Activated gamma-delta T cell treated with Interleukin-2 at 50 U/mL for 16 hours (primary cell): Measurements from ENCODE around the gene PKN1.
"Not testable (repeated sequence)": the region's sequence is repeated elsewhere in the genome, so short reads cannot be mapped to it uniquely, and the experiment has no call there.

Source experiments
- DNase-seq: peaks from one replicate; pipeline ENCODE4 v3.0.0-alpha.2; 2020

PKN1 gene

DNA sequence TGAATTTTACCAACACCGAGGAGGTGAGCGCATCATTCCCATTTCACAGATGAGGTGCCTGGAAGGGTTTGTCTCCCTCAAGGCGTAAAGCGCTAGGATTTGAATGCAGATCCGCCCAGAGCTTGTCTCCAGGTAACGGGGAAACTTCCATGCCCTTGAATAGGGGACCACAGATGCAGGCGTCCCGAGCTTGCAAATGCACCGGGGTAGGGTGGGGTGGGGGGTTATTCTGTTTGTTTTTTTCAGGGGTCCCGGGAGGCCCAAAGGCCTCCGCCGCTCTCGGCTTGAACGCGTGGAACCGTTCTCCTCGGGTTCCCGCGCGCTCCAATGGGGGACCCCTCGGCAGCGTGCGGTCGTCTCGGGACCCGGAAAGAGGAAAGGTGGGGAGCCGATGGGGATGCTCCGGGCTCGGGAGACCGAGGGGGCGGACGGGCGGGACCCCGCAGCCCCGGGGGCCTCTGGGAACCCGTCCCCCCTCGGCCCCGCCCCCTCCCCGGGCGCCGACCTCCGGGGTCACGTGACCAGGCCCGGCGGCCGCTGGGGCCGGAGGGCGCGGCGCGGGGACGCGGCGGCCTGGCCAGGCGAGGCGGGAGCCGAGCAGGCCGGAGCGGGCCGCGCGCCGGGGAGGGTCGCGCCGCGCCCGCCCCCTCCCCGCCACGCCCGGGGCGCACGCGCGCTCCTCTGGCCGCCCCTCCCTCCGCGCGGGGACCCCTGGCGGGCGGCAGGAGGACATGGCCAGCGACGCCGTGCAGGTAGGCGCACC is at the start of gene PKN1:
PKN1 (plus strand) TSS at position 516 of the 763 bp plus-strand sequence; CDS start at position 732, 216 bp downstream.
- peak; percentile 44 for DNase-seq

DNA sequence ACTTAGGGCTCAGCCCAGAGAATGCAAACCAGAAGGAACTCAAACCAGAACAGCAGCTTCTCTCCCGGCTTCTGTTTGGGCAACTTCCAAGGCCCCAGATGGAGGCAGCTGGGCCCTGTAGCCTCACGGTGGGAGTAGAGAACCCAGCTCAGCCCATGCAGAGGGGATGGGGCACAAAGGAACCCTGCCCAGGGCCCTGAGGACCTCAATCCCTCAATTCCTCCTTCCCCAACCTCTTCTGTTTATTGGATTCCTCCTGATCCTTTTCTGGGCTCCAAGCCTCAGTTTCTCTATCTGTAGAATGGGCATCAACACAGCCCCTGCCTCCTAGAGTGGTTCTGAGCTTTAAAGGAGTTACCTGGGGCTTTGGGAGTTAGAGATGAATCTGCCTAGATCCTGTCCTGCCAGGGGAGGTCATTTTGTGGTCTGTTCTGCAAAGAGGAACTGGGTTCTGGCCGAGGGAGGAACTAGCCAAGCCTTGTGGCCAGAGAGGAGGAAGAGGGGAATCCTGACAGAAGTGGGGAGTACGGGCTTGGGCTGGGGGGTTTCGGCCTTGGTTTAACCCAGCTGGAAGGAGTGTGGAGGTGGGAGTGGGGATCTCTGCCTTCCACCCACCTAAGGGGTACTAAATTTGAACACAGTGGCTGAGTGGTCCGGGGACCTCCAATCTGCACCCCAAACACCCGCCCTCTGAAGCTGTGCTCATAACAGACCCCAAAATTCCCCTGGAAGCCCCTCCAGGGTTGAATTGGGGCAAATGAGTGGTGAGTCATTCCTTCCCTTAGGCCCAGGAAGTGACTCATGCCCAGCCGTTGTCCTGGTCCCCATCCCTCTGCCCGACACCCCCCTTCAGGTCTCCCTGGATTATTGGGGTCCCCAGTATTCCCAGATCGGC is 49.2 kb upstream of the PKN1 start:
- peak; percentile 49 for DNase-seq

DNA sequence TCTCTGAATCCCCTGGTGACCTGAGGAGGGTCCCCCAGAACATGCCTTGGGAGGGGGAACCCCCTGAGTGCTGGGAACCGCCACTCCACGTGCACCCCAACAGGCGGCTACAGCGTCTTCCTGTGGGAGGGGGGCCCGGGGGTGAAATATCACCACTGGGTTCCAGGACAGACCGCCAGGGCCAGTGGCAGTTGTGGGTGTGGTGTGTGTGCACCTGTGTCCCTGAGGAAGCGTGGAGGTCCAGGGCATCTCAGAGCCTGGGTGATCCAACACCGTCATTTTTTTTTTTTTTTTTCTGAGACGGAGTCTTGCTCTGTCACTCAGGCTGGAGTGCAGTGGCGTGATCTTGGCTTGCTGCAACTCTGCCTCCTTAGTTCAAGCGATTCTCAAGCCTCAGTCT is 47.6 kb upstream of the PKN1 start:
- no peak for DNase-seq

DNA sequence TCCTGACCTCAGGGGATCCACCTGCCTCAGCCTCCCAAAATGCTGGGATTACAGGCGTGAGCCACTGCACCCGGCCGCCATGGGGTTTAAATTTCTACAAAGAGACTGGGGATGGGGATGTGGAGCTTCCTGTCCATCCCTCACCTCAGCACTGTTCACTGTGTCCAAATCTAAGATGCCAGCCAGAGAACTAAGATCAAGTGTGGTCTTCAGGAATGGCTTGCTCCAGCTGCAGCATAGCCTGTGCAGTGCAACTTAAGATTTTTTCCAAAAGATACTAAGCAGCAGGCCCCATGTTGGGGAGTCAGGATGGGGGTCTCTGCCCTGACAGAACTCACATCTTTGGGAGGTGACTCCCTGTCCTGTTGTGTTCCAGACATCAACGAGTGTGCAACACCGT is 42.6 kb upstream of the PKN1 start:
- no peak for DNase-seq

DNA sequence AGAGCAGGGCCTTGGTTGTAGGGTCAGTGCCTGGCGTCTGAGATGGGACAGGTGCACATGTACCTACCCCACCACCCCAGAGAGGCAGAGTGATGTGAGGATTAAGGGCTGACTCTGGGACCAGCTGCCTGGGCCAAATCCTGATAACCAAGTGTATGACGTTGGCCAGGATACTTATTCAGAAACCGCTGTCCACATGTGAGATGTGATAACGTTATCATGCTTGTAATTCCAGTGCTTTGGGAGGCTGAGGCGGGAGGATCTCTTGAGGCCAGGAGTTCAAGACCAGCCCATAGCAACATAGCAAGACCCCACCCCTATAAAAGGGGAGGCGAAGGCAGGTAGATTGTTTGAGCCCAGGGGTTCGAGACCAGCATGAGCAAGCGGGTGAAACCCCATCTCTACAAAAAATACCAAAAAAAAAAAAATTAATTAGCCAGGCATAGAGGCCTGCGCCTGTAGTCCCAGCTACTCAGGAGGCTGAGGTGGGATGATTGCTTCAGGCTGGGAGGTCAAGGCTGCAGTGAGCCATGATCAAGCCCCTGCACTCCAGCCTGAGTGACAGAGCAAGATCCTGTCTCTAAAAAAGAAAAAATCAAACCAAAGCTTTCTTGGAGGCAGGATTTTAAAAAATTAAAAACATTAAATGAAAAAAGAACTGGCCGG is 41.8 kb upstream of the PKN1 start:
- DNase-seq = no peak

DNA sequence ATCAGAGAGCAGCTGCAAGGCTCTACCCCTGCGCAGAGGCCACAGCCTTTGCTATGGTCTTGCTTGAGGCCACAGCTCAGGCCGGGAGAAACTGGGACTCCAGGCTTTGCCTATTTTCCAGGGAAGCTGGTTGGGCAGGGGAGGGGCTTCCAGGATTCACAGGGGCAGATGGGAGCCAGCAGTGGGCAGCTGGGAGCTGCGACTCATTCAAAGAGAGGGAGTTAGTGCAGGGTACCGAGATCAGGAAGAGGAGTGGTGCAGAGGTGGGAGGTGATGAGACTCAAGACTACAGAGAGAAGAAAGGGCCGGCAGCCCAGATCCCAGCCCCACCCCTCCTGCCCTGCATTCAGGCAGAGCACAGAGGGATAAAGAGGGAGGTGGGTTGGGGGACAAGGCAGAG is 39.8 kb upstream of the PKN1 start:
- DNase-seq = no peak

DNA sequence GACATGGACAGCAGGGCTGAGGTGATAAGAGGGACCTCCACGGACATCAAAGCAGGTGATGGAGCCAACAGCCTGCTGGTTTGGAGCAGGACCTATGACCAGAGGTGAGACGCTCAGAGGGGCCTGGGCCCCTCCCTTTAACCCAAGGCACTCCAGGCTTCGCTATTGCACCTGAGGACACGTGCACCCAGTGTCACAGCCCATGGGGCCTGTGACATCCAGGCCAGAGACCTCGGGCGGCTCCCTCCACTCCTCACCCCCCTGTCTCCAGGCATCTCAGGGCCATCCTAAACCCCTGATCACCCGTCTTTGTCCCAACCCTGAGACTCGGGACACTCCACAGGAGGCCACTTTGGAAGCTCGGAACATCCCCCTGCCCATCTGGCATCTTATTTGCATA is 38.9 kb upstream of the PKN1 start:
- DNase-seq = no peak

DNA sequence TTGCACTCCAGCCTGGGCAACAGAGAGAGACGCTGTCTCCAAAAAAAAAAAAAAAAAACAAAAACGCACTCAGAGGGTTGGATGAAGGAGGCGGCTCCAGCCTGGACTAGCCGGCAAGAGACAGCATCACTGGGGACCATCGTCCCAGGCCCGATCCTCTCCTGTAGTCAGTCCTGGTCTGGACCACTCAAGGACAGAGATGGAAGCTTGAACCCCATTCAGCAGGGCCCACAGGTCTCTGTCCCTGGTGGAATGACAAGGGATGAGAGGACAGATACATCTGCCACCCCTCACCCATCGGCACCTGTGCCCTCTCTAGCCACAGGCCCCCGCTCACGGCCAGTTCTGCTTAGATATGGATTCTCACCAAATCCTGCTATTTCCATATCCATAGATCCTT is 37.8 kb upstream of the PKN1 start:
- DNase-seq = no peak

DNA sequence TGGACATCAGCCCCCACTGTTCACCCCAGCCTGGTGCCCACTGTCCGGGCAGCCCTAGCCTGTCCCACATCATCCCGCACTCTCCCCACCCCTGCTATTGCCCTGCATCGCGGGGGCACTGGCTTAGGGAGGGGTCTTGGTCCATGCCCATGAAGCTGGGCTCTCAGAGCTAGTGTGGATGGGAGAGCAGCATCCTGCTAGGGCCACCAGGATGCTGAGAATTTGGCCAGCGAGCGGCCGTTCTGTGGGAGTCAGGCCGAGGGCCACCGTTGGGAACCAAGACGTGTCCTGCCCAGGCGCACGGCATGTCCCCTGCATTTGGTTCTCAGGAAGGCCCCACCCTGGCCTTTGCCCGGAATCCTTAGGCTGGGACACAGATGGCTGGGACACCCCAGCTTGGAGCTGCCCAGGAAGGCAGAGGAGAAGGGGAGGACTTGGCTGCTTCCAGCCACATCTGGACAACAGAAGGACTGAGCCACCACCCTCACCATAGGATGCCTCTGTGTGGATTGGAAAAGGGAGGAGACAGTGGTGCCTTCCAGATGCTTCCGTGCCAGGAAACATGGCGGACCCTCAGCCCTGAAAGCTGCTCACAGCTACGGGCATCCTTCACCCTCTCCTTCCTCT is 37.3 kb upstream of the PKN1 start:
- no peak for DNase-seq

DNA sequence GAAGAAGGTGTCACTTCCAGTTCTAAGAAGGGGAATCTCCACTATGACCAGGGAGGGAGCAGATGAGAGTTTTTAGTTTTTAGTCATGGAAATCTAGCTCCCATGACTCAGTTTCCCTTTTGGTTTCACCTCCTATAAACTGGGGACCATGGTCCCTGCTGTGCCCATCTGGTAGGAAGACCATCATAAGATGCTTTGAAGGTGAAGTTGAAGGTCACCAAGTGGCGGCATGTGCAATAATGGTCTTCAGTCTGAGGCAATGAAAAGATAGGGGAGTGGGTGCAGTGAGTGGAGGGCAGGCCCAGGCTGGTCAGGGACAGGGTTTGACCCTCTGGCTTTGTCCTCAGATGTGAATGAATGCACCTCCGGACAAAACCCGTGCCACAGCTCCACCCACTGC is 36.4 kb upstream of the PKN1 start:
- DNase-seq = not testable (repeated sequence)

DNA sequence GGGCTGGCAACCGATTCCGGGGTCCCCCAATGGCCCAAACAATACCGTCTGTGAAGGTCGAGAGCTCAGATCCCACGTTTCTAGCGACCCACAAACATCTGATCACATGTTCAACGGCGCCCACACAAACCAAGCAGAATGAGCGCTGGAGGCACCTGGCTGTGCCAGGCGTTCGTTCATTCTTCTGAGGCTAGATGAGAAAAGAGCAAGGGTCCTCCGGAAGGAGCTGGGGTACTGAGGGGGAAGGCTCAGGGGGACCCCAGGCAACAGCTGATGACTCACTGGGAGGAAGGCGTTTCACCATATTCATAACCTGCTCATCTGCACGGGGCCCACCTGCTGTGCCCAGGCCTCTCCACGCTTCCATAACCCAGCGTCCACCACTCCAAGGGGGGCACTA is 35.9 kb upstream of the PKN1 start:
- not testable (repeated sequence) for DNase-seq

DNA sequence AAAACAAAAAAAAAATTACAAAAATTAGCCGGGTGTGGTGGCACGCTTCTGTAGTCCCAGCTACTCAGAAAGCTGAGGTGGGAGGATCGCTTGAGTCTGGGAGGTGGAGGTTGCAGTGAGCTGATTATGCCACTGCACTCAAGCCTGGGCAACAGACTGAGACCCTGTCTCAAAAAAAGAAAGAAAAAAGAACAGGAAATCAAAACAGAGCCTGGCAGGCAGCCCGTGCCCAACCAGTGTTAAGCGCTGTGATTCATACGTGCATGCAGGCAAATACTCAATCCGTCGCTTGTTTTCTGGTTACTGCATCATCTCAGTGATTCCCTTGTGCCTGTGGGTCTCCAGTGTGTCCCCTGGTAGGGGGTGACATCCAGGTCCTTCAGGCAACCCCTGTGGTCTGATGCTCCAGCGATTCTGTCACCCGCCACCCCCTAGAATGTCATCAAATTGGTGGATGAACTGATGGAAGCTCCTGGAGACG is 32.1 kb upstream of the PKN1 start:
- DNase-seq = no peak

DNA sequence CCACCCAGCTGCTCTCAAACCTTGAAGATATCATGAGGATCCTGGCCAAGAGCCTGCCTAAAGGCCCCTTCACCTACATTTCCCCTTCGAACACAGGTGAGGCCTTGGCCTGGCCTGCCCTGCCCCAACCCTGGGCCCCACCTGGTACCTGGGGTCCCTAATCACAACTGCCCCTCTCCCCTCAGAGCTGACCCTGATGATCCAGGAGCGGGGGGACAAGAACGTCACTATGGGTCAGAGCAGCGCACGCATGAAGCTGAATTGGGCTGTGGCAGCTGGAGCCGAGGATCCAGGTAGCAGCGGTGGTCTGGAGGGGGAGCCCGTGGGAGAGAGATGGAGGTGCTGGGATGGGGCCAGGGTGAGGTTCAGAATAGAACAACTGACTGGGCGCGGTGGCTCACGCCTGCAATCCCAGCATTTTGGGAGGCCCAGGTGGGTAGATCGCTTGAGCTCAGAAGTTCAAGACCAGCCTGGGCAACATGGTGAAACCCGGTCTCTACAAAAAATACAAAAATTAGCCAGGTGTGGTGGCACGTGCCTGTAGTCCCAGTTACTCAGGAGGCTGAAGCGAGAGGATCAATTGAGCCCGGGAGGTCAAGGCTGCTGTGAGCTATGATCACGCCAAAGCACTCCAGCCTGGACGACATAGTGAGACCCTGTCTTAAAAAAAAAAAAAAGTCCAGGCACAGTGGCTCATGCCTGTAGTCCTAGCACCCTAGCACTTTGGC is 31.5 kb upstream of the PKN1 start:
- no peak for DNase-seq

DNA sequence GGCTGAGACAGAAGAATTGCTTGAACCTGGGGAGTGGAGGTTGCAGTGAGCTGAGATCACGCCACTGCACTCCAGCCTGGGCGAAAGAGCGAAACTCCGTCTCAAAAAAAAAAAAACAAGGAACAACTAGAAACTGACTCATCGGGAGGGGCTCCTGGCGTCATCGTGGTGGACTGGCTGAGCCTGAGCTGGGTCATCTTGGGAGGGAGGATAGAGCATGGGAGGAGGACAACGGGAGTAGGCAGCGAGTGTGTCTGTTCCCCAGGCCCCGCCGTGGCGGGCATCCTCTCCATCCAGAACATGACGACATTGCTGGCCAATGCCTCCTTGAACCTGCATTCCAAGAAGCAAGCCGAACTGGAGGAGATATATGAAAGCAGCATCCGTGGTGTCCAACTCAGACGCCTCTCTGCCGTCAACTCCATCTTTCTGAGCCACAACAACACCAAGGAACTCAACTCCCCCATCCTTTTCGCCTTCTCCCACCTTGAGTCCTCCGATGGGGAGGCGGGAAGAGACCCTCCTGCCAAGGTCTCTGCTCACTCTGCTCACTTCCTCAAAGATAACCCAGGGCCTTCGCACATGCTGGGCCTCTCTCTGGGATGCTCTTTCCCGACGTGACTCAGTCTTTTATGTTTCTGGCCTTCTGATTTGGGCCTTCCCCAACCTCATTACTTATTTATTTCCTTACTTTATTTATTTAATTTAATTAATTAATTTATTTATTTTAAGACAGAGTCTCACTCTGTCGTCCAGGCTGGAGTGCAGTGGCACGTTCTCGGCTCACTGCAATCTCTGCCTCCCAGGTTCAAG is 30.6 kb upstream of the PKN1 start:
- peak; percentile 11 for DNase-seq

DNA sequence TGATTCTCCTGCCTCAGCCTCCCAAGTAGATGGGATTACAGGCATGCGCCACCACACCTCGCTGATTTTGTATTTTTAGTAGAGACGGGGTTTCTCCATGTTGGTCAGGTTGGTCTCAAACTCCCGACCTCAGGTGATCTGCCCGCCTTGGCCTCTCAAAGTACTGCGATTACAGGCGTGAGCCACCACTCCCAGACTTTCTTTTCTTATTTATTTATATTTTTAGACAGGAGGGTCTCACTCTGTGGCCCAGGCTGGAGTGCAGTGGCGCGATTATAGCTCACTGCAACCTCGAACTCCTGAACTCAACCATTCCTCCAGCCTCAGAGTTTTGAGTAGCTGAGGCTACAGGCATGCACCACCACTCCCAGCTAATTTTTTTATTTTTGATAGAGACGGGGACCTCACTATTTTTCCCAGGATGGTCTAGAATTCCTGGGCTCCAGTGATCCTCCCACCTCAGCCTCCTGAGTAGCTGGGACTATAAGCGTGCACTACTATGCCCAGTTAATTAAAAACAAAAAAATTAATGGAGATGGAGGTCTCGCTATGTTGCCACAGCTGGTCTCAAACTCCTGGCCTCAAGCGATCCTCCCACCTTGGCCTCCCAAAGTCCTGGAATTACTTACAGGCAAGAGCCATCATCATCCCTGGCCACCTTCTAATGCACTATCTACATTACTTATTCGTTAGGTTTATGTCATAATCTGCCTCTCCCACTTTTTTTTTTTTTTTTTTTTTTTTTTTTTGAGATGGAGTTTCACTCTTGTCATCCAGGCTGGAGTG is 29.8 kb upstream of the PKN1 start:
- DNase-seq = not testable (repeated sequence)

DNA sequence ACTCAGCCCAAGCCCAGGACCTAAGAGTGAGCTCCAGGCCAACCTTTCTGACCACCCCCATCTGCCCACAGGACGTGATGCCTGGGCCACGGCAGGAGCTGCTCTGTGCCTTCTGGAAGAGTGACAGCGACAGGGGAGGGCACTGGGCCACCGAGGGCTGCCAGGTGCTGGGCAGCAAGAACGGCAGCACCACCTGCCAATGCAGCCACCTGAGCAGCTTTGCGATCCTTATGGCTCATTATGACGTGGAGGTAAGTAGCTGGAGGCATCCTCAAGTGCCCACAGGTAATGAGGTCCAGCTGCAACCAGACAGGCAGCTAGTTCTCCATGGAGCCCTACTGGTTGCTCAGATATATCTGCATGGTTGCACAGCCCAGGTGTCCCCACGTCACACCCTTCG is 28.8 kb upstream of the PKN1 start:
- DNase-seq = no peak

DNA sequence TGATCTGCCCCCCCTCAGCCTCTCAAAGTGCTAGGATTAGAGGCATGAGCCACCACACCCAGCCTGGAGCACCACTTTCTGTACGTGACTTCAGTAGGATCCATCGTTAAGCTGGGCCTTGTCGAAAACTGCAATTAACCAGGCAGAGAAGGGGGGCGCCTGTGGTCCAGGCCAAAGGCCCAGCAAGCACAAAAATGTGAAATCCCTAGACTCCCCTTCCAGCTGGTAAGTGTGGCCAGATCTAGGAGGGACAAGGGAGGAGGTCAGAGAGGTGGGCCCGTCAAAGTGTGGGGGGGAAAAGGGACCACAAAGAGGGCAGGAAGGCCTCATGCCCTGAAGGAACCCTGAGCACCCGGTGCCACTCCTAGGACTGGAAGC is 27.7 kb upstream of the PKN1 start:
- peak; percentile 6 for DNase-seq

DNA sequence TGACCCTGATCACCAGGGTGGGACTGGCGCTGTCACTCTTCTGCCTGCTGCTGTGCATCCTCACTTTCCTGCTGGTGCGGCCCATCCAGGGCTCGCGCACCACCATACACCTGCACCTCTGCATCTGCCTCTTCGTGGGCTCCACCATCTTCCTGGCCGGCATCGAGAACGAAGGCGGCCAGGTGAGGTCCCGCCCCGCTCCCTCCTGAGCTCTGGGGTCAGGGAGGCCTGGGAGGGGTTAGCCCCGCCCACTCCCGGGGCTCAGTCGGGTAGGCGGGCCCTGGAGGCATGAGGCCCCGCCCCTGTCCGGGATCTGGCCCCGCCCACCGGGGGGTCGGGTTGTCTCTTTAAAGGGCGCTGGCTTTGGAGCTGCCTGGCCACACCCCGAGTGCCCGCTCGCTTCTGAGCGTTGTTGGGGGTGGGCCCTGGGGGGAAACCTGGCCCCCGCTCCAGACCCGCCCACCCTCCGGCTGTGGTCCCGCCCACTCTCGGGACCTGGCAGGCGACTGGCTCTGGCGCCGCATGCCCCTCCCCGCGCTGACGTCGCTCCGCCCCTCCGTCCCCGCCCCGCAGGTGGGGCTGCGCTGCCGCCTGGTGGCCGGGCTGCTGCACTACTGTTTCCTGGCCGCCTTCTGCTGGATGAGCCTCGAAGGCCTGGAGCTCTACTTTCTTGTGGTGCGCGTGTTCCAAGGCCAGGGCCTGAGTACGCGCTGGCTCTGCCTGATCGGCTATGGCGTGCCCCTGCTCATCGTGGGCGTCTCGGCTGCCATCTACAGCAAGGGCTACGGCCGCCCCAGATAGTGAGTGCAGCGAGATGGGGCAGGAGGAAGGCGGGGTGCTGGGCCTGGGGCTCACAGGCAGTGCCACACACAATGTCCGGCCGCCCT is 27.1 kb upstream of the PKN1 start:
- DNase-seq = peak; percentile 83

DNA sequence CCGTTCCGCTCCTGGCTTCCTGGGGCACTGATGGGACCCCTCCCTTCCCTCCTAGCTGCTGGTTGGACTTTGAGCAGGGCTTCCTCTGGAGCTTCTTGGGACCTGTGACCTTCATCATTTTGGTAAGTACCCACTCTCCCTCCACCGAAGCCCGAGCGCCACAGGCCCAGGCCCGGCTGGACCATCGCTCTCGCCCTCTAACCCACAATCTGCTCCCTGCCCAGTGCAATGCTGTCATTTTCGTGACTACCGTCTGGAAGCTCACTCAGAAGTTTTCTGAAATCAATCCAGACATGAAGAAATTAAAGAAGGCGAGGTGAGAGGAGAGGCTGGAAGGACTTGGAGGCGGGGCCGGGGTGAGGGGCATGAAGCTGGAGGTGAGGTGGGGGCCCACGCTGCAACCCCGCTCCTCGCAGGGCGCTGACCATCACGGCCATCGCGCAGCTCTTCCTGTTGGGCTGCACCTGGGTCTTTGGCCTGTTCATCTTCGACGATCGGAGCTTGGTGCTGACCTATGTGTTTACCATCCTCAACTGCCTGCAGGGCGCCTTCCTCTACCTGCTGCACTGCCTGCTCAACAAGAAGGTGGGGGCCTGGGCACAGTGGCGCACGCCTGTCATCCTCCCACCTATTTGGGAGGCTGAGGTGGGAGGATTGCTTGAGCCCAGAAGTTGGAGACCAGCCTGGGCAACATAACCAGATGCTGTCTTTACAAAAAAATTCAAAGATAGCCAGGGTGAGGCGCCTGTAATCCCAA is 26.3 kb upstream of the PKN1 start:
- peak; percentile 5 for DNase-seq
